ENCODE data around the gene SF3B2. TPM values are rescaled to one million over a fixed set of nuclear protein-coding genes. Genes with fewer than 3 reads are reported as not detected.

The SF3B2 gene
- total and polyA plus RNA-seq, 9 of the 15 experiments (the other 6 are each of a cell fraction or from before 2014, with no cell fraction given): 58.3 to 248 (median 157) TPM

- TF ChIP-seq KAT7 (CRISPR knock-in tag; IDR thresholded peaks at IDR 0.05; ENCODE audit: borderline replicate concordance) (peak; percentile 83), ZNF165 (CRISPR knock-in tag; IDR thresholded peaks at IDR 0.05; ENCODE audit: borderline replicate concordance) (no peak), GTF2A2 (tag; IDR thresholded peaks at IDR 0.05) (no peak), HMGXB4 (CRISPR knock-in tag; IDR thresholded peaks at IDR 0.05) (0 out of 2 replicates have a peak, but pooled peaks have one; percentile 4), SNAPC5 (CRISPR knock-in tag; IDR thresholded peaks at IDR 0.05) (no peak), GTF2E2 (tag; IDR thresholded peaks at IDR 0.05) (0 out of 2 replicates have a peak, but pooled peaks have one; percentile 57), E2F1 (CRISPR knock-in tag; IDR thresholded peaks at IDR 0.05) (no peak), MLLT1 (IDR thresholded peaks at IDR 0.05) (0 out of 4 replicates have a peak, but pooled peaks of 1 of the 2 experiments have one; percentile 2), CBFA2T2 (conservative IDR thresholded peaks at IDR 0.05) (no peak), RBM15 (IDR thresholded peaks at IDR 0.05; ENCODE audit: insufficient read depth, low read length) (no peak), NFATC3 (IDR thresholded peaks at IDR 0.05) (no peak), KAT8 (IDR thresholded peaks at IDR 0.05; ENCODE audit: low read depth) (no peak), RNF219 (CRISPR knock-in tag; IDR thresholded peaks at IDR 0.05) (no peak), ZNF407 (IDR thresholded peaks at IDR 0.05; ENCODE audit: low read depth) (no peak)
Measured at GRCh38 chr11:66052664-66052982, 459 bp downstream of the SF3B2 start (continued).

All from K562 (cell line).